ENCODE measurements around the gene HOXA6.

HOXA6 gene

DNA sequence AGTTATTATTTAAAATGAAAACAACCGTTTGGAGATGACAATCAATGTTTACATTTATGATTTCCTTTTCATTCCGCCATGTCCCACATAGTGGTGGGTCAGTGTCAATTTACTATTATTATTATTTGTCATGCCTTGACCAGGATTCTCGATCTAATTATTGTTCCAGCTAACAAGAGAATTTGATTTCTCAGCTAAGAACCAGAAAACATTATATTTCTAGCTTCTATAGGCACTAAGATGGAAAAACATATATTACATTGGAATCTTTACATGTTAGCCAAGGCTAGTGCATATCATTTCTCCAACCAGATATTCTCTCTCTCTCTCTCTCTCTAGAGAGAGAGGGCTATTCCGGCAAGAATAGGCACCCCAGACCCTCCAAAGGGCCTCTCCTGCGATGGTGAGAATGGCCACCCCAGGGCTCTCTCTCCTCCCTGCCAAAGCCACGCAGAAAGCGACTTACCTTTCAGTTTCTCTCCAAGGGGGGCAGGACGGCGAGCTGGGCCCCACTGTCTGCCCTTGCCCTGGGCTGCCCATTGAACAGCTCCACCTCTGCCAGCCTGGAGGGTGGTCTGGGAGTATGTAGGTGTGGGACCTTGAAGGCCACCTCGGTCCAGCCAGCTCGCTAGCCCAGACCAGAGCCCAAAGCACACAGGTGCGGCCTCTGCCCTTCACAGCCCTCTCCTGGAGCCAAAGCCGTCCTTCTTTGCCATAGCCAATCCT lies 2.4 kb upstream of the HOXA6 start:
- DNase-seq, result no peak

DNA sequence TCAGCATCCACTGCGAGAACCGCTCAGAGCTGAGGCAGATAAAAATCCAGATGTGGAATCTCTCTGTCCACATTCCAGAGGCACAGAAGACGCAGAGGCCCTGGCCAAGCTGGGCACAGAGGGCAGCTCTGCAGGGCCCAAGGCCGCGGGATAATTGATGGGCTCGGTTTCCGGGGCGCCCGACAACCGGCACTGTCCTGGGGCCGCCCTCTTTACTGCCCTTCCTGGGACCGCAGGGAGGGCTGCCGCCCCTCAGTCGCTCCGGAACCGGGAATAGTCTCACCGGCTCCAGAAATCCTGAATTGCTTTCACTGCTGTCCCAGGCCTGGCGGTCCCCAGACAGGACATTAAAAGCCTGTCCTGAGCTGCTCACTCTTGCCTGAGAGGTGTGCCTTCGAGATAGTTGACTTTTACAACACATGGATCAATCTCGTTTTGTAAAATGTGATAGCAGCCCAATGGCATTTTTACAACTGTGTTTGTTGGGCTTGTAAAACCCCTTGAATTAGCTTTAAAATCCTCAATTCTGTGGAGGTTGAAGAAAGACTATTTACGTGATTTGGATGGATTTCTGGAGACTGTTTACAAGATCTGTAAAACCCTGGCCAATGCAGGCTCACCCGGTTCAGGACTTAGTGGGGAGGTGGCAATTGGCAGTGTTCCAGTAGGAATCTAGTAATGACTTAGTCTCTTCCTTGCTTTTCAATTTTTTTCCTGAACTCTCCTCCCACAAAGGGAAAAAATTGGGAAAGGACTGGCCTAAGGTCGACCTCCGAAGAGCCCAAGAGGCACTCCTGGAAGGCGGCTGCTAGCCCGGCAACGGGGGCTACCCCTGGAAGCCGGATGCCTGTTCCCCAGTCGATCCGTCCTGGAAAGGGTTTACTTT lies 1.4 kb upstream of the HOXA6 start:
- DNase-seq, result no peak

DNA sequence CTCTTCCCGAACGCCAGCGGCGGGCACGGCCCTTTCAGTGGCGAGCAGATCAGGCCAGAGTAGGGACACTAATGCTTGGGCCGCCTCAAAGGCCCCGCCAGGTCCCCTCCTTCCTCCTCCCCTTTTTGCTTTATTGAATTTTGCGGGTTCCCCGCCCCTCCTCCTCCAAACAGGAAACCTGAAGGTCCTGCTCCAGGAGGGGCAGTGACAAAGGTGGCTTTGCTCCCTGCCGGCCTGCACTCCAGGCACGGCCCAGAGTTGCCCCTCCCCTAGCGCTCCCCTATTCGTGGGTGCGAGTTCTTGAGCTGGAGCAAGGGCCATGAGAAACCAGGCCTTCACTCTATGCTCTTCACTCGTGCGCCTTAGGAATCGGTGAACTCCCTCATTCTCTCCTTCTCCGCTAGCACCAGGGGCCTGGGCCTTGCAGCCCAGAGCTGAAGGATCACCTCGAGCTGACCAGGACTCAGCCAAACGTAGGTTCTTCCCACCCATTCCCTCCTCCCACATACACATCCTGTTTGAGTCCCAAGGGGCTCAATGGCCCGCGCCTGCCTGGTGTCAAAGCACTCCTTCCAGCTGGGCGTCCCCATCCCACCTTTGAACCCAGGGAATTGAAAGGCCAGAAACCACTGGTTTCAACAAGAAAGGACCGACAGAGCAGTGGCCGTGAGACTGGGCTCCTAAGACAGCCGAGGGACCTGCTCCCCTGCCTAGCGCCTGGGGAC lies 619 bp upstream of the HOXA6 start:
- no peak for DNase-seq

DNA sequence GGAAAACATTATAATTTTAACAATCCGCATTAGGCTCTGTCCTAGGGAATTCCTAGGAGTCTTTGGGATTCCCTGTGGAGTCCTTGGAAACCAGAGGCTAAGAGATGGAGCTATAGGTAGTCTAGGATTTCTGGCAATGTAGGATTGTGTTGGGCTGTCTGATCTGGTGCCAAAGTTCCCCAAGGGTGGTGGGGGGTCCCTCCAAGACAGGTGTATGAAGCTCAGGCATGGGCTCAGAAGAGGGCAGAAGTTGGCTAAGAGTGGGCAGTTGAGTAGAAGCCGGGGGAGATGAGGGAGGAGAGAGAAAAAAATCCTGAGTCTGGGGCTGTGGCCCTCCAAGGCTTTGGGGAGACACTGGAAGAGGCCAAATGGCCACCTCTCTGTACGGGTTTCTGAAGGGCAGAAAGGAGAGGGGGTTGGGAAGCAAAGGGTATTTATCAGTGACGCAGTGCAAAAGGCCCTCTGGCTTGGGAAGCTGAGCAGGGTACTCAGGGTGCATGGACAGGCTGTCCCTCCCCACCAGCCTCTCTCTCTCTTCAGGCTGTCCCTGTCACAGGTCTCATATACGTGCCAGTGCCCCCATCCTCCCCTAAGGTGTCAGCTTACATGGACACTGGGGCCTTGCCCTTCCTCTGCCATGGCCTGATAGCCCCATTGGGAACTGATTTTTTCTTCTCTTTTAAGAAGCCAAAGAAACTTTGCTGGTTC lies 929 bp downstream of the HOXA6 start:
- no peak for DNase-seq

DNA sequence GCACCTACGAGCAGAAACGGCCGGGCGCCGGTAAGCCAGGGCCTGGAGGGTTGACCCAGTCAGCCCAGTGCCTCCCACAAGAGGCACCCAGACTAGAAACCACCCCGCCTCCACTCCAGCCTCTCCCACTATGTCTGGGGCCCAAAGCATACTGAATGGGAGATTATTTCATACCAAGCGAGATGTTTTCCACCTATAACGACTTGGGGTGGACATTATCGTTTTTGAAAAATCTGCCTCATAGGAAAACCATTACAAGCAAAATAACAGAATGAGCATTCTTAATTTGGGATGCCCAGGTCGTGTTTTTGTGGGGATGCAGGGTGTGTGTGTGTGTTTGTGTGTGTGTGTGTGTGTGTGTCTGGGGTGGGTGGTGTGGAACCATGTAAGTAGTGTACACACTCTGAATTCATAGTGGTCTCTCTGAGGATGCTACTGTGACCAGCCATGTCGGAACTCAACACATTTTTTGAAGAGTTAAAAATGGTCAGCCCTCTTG lies 1.6 kb downstream of the HOXA6 start:
- no peak for DNase-seq

DNA sequence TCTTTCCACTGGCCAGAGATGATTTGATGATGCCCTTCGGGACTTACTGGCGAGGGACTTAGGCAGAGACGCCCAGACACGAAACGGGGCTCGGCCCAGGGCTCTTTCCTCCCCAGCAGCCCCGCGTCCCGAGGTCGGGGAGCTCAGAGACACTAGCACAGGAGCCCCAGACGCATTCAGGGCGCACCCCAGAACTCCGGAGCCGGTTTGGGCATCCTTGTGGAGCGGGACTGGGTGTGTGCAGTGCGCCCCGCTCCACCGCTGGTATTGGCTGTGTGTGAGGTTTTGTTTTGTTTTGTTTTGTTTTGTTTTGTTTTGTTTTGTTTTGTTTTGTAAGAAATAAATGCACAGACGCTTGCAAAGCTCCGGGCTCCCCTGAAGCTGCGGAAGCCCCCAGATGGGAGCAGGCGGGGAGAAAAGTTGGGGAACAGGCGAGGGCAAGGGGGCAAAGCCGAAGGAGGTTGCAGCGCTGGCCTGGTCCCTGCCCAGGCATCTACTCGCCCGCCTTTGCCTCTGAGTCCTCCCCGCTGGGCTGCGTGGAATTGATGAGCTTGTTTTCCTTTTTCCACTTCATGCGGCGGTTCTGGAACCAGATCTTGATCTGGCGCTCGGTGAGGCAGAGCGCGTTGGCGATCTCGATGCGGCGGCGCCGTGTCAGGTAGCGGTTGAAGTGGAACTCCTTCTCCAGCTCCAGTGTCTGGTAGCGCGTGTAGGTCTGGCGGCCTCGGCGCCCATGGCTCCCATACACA lies 2.2 kb downstream of the HOXA6 start:
- DNase-seq, result no peak

DNA sequence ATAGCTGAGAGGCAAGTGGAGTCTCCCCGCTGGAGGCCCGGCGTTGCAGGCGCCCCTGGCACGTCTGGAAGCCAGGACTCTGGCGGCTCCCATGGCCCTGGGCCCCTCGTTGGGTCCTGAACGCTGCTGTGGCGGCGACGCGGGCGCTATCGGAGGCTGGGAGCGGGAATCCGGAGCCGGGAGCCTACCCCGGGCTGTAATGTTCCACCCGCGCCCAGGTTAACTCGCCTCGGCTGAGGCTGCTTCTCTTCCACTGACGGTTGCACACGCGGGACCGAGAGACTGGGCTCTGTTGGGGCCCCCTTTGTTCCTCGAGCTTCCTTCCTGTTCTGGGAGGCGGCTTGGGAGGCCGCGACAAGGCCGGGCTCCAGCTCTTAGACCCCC lies 2.8 kb downstream of the HOXA6 start:
- DNase-seq, result no peak

DNA sequence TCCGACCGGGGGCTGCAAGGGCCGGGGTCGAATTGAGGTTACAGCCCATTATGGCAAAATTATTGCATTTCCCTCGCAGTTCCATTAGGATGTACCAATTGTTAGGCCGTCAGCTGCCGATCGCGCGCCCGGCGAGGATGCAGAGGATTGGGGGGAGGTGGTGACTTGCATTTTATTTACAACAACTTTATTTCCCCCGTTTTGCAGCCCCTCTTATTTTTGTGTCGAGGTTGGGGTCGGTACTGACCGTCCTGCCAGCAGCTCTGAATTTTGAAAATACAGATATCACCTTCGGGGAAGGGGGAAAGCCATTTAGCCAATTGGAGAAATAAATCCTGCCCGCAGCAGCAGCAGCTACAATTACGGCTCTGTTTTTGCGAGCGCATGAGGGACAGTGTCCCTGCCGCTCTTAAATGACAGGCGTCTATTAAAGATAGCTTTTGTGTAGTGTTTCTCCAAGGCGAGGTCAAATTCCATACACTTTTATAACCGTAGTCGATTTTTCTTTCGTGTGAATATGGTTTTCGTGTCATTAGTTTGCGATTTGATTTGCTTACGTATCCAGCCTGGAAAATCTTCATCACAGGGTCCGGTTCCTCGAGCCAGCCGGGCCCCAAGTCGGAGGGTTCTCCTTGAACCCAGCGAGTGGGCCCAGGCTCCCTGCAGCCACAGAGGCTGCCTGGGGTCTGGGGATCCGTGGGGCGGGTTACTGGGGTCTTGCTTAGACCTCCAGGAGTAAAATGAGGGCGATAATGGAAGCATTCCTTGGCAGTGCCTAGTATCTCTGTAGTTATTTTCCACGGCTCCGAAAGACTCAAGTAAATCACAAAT lies 3.4 kb downstream of the HOXA6 start:
- DNase-seq, result no peak

DNA sequence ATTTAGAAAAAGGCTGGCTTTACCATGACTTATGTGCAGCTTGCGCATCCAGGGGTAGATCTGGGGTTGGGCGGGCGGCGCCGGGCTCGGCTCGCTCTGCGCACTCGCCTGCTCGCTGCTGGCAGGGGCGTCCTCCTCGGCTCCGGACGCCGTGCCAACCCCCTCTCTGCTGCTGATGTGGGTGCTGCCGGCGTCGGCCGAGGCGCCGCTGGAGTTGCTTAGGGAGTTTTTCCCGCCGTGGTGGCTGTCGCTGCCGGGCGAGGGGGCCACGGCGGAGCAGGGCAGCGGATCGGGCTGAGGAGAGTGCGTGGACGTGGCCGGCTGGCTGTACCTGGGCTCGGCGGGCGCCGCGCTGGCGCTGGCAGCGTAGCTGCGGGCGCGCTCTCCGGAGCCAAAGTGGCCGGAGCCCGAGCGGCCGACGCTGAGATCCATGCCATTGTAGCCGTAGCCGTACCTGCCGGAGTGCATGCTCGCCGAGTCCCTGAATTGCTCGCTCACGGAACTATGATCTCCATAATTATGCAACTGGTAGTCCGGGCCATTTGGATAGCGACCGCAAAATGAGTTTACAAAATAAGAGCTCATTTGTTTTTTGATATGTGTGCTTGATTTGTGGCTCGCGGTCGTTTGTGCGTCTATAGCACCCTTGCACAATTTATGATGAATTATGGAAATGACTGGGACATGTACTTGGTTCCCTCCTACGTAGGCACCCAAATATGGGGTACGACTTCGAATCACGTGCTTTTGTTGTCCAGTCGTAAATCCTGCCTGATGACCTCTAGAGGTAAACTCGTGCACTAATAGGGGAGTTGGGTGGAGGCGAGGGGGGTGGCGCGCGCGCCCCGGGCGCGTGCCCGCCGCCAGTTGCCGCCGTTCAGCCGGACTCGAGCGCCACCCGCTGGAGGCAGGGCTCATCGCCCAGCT lies 4.3 kb downstream of the HOXA6 start, which contains the start of gene HOXA5:
Gene HOXA5, minus strand, starts transcription at position 659 of the 927 bp plus-strand sequence. Its CDS starts 74 bp downstream, at position 585.
- no peak for DNase-seq

DNA sequence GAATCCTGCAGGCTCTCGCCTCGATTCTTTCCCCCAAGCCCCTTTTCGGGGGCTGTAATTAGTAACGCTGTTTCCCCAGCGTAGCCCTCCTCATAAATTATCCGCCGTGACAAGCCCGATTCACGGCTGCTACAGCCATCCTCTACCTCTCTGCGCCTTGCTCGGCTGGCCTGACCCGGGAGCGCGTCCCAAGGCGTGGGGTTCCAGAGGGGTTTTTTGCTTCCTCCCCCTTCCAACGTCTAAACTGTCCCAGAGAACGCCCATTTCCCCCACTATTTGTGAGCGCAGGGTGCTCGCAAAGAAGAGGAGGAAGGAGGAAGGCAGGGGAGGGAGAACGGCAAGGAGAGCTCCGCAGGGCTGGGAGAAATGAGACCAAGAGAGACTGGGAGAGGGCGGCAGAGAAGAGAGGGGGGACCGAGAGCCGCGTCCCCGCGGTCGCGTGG lies 5.0 kb downstream of the HOXA6 start:
- no peak for DNase-seq

DNA sequence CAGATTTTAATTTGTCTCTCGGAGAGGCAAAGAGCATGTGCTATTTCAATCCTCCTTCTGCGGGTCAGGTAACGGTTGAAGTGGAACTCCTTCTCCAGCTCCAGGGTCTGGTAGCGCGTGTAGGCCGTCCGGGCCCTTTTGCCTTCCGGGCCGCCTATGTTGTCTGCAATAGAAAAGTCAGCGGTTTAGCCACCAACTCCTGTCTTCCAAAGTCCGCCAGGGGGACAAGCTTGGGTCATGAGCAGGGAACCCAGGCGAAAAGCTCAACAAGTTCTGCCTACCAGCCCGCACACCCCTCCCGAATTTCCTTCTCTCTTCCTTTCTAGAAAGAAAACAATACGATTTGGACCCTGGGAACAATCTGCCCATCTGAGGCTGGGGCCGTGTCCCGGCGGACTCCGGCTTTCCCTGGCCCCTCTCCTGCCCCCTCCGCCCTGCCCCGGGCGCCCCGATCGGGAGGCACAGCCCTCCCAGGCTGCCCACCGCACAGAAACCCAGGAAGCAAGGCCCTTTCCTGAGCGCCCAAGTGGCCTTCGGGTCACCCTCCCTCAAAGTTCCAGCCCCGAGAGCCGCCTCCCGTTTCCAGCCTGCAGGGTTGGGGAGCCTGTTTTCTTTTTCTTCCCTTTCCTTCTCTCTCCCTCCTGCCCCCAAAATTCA lies 5.5 kb downstream of the HOXA6 start:
- DNase-seq, result no peak

DNA sequence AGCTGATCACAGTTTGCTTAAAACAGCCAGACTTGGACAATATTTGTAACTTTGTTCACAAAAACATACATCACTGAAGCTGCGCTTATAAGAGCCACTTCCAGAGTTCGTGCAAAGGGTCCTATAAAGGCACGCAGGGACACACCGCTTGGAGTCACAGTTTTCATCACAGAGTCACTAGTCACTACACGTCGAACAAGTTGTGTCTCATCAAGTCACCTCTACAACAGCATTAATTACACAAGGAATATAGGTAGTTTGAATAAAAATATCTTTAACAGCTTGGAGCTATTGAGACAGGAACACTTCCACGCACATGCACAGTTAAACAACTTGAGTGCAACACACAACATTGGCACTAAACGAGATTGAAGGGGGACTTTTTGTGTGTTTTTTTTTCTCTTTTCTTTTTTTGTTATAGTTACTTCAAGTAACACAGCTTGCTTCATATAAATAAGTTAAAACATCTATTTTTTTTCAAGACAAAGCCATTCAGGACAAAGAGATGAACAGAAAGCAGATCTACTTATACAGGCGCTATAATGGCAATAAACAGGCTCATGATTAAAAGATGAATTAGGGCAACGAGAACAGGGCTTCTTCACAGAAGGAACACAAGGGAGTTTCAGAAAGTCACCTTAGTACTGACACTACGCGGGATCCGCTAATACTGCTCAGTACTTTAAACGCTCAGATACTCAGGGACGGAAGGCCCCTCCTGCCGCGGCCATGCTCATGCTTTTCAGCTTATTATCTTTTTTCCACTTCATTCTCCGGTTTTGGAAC lies 6.2 kb downstream of the HOXA6 start:
- DNase-seq, result no peak

DNA sequence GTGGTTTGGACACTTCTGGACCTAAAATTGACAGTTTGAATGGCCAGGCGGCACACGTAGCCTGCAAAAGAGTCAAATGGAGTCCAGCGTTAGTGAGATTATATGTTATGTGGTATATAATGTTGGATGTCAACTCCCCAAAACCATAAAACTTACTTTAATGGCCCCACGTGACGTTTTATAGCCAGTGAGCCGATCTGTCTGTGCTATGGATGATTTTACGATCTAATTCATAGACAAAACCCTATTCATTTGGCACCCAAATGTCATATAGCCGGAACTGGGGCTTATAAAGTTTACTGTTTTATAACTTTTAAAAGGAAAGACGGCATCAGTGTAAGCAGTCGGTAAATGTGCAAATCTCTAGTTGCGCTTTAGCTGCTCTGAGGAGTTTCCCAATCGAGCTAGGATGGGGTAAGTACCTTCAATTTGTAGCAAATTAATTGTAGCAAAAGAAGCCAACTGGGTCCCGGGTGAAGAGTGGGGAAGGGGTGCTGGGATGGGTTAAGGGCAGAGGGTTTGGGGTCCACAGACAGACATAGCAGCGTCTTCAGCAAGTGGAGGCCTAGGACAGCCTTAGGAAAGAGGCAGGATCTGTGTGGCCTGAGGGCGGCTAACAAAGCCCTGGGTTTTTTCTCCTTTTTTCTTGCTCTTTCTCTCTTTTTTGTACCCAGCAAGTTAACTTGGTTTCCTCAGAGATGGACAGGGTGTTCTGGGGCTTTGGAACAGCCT lies 7.3 kb downstream of the HOXA6 start:
- no peak for DNase-seq

DNA sequence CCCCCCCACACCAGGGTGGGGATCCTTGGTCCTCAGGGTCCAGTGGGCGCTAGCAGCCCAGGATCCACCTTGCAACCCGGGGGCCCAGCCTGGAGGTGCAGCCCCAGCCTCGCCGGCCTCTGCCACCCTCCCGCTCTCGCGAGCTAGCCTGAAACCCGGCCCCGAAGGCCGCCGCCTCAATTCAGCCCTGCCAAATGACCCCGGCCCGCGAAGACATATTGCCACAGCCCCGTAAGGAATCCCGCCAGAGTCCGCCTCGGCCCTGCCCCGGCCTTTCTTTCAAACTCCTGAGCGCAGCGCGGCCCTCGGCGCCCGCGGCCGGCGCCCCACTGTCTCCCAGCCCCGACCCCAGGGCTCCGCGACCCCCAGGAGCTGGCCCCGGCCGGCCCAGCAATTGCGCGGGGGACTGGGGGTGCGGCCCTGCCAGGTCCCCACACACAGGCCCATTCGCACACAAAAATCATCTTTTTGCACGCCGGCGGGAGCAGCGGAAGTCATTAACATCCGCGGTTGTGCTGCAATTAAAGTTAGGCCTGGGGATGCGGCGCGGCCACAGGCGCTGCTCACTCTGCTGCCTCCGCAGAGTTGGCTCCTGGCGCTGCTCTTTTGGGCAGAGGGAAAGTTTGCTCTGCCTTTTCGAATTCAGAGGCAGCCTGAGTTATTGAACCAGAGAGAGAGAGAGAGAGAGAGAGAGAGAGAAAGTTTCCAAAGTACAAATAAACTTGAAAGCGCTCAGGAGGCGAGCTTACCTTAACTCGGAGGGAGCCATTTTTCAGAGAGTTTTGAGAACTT lies 8.0 kb downstream of the HOXA6 start:
- no peak for DNase-seq

DNA sequence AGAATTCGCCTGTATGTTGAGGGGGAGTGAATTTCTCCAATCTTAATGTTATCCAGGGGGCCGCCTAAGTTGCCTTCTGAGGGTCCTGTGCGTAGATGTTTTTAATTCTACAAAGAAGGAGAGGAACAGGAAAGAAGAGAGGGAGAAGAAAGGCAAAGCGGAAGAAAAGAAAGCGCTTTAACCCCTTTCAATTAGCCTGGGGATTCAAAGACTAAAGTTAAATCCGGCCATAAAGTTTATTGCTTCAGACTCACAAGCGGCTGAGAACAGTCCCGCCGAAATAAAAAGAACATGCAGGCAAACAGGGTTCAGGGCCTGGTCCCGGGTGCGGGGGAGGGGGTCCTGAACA lies 8.6 kb downstream of the HOXA6 start:
- no peak for DNase-seq

DNA sequence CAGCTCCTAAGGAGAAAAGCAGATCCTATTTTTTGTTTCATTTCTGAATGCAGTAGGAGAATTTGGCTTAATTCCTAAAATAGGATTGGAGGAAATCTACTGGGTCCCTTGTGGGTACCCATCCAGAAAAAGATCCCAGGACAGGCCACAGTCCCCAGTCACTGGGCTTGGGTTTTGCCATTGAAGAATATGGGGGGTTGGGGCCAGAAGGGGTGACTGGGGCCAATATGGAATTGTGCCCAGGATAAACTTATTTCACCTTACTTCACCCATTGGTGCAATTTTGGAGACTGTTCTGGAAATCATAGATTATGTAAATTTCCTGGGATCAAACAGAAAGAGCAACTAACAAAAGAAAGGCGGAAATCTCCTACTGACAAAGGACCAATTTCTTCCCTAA lies 9.1 kb downstream of the HOXA6 start:
- no peak for DNase-seq

All from fibroblast of skin of scalp (primary cell).